ENCODE data around the gene SESTD1. TPM values are rescaled to one million over a fixed set of nuclear protein-coding genes. Genes with fewer than 3 reads are reported as not detected.

The SESTD1 gene
- total and polyA plus RNA-seq, 2 experiments from 2014 or later = 12.6 to 21.6 TPM

- H2AFZ ChIP-seq = no peak overlapping the region
- H3K79me2 ChIP-seq (replicated peaks; ENCODE audit: insufficient read depth) = peaks cover 65% of the 10 kb centered on the region
- no peak overlapping the region for H3K4me3 ChIP-seq
- H3K4me1 Mint-ChIP-seq = peaks cover 16% of the 10 kb centered on the region
- no peaks in the 10 kb centered on the region for H4K20me1 ChIP-seq (replicated peaks; ENCODE audit: insufficient read depth)
- no peak overlapping the region for H3K4me2 ChIP-seq
- no peaks in the 10 kb centered on the region for H3K9me3 Mint-ChIP-seq
- H3K36me3 ChIP-seq (ENCODE audit: insufficient read depth) = no peaks in the 10 kb centered on the region
- no peaks in the 10 kb centered on the region for H3K27me3 Mint-ChIP-seq (ENCODE audit: insufficient read depth, low read depth, poor library complexity)
- H3K27me3 ChIP-seq (ENCODE audit: insufficient read depth) = peaks cover 11% of the 10 kb centered on the region; the same call in 1 of the 2 replicates
- no peak overlapping the region for H3K4me3 Mint-ChIP-seq
- H3K36me3 Mint-ChIP-seq (ENCODE audit: low read depth) = no peaks in the 10 kb centered on the region
- no peak overlapping the region for H3K27ac Mint-ChIP-seq
- H3K9me2 ChIP-seq (ENCODE audit: insufficient read depth) = no peaks in the 10 kb centered on the region
- ATAC-seq (no peak), DNase-seq (ENCODE audit: low spot score) (no peak)
- H3K27ac ChIP-seq (ENCODE audit: low read depth) = no peak overlapping the region
- no peaks in the 10 kb centered on the region for H3F3A ChIP-seq (replicated peaks; ENCODE audit: low read depth)
- peak in 1 of 2 experiments; percentile 32; a peak in 1 of 4 replicates for TF ChIP-seq CTCF (conservative IDR thresholded peaks at IDR 0.05; ENCODE audit: low read depth in 2 of 2)
- no peak for TF ChIP-seq CREB1 (CRISPR knock-in tag; IDR thresholded peaks at IDR 0.05; ENCODE audit: low read depth)
- TF ChIP-seq ZNF462 (CRISPR knock-in tag; IDR thresholded peaks at IDR 0.05) = no peak
- TF ChIP-seq POLR2AphosphoS5 (IDR thresholded peaks at IDR 0.05; ENCODE audit: low read depth) = no peak
- H3K4me1 ChIP-seq (ENCODE audit: insufficient read depth) = peaks cover 24% of the 10 kb centered on the region
Observed at GRCh38 chr2:179261151-179261825, 3.3 kb downstream of the SESTD1 start.
